HG03196 (cell line): ENCODE results near the gene ZNF587.
A peak's percentile ranks its signal among the peaks of the same experiment; 100 is the strongest.
"Not testable (repeated sequence)": the region's sequence is repeated elsewhere in the genome, so short reads cannot be mapped to it uniquely, and the experiment has no call there.

Experiments used
- ATAC-seq: cut with Tn5 transposase; IDR thresholded peaks from one replicate; pipeline ENCODE4 v1.9.1; 2021; ENCODE audit not compliant: unreplicated experiment

ZNF587 gene

GRCh38 chr19:57849666-57850473, at the start of gene ZNF587:
TSS of gene ZNF587 (plus strand) at chr19:57849859. CDS start at chr19:57850039, 180 bp downstream.
- peak; percentile 94 for ATAC-seq

GRCh38 chr19:57800696-57801095, 49.0 kb upstream of the ZNF587 start:
- ATAC-seq, result no peak

- no peak for ATAC-seq
These were observed 47.4 kb upstream of the ZNF587 start for GRCh38 chr19:57802269-57802668.

- ATAC-seq, result no peak
These were observed 46.4 kb upstream of the ZNF587 start for GRCh38 chr19:57803265-57803593.

GRCh38 chr19:57803594-57804325, 45.9 kb upstream of the ZNF587 start:
- ATAC-seq, result no peak

- ATAC-seq, result no peak
These were observed 42.1 kb upstream of the ZNF587 start for GRCh38 chr19:57807541-57807940.

GRCh38 chr19:57810410-57811295, 39.0 kb upstream of the ZNF587 start:
- ATAC-seq, result not testable (repeated sequence)

- ATAC-seq, result no peak
These were observed 37.4 kb upstream of the ZNF587 start for GRCh38 chr19:57812226-57812625.

GRCh38 chr19:57812975-57813820, 36.5 kb upstream of the ZNF587 start:
- not testable (repeated sequence) for ATAC-seq

GRCh38 chr19:57813919-57814504, 35.6 kb upstream of the ZNF587 start:
- no peak for ATAC-seq

- ATAC-seq, result peak; percentile 81
These were observed 35.0 kb upstream of the ZNF587 start, which contains the start of gene ZNF552 for GRCh38 chr19:57814505-57815246. TSS of gene ZNF552 (minus strand) at chr19:57814913. CDS start at chr19:57814743, 170 bp downstream.

GRCh38 chr19:57815247-57816075, 34.2 kb upstream of the ZNF587 start:
- no peak for ATAC-seq

- ATAC-seq, result no peak
These were observed 33.0 kb upstream of the ZNF587 start for GRCh38 chr19:57816652-57817051.

GRCh38 chr19:57817976-57818375, 31.7 kb upstream of the ZNF587 start:
- no peak for ATAC-seq

GRCh38 chr19:57818378-57818777, 31.3 kb upstream of the ZNF587 start:
- ATAC-seq, result no peak

GRCh38 chr19:57819475-57820148, 30.0 kb upstream of the ZNF587 start:
- peak; percentile 82 for ATAC-seq

- no peak for ATAC-seq
These were observed 29.1 kb upstream of the ZNF587 start for GRCh38 chr19:57820599-57820998.

GRCh38 chr19:57821095-57821494, 28.6 kb upstream of the ZNF587 start:
- not testable (repeated sequence) for ATAC-seq
